GM18508 (cell line): ENCODE results near the gene GJD3.
"Not testable (repeated sequence)": the region's sequence is repeated elsewhere in the genome, so short reads cannot be mapped to it uniquely, and the experiment has no call there.

Source experiments
- ATAC-seq: cut with Tn5 transposase; IDR thresholded peaks from one replicate; pipeline ENCODE4 v1.9.1; 2021; ENCODE audit warnings: moderate number of reproducible peaks; ENCODE audit not compliant: insufficient read depth, unreplicated experiment

Gene GJD3

DNA sequence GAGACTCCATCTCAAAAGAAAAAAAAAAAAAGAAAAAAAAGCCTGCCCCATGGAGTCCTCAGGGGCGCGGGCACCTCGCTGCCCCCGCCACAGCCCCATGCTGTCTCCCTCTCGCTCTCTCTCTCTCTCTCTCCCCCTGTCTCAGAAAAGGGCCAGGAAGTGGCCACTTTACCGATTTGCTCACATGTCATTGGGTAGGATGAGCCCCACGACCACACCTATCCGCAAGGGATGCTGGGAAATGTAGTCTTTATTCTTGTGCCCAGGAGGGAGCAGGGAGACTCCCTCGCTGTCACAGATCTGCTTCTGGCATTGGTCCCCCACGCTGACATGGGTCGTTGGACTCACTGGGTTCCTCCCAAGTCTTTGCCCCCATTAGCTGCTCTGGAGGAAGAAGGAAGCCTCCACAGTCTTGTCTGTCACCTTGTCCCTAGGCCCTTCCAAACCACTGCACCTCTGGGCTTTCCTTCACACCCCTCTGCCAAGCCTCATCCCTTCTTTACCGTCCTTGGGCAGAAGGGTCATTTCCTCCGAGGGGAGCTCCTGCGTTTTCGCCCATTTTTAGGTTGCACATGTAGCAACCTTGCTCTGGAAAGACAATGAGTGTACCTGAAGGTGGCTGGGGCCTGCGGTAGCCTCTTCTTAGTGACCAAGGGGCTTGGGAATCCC lies 6.9 kb upstream of the GJD3 start:
- ATAC-seq, result no peak

DNA sequence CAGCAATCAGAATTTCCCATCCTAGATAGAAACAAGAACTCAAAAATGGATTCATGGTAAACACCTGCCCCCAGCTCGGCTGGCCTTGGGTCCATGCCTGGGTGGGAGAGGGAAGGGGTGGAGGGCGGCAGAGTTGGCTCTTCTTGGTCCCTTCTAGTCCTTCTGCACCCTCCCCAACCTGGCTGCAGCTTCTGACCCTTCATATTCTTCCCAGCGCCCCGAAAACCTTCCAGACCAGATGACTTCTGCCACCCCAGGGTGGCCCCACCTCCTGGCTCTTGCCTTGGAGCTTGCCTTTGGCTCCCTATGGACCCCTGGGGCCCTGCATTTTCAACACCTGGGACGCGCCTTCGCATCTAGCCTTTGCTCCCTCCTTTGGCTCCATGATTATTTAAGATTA lies 5.4 kb upstream of the GJD3 start:
- no peak for ATAC-seq

DNA sequence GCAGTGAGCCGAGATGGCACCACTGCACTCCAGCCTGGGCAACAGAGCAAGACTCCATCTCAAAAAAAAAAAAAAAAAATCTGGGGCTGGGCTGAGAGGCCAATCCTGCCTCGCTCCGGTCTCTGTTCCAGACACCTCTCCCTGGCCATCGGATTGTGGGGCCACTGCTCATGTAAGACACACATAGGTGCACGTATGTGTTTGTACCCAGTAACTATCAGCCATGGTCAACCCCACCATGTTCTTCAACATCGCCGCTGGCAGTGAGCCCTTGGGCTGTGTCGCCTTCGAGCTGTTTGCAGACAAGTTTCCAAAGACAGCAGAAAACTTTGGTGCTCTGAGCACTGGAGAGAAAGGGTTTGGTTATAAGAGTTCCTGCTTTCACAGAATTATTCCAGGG lies 3.2 kb upstream of the GJD3 start:
- not testable (repeated sequence) for ATAC-seq

DNA sequence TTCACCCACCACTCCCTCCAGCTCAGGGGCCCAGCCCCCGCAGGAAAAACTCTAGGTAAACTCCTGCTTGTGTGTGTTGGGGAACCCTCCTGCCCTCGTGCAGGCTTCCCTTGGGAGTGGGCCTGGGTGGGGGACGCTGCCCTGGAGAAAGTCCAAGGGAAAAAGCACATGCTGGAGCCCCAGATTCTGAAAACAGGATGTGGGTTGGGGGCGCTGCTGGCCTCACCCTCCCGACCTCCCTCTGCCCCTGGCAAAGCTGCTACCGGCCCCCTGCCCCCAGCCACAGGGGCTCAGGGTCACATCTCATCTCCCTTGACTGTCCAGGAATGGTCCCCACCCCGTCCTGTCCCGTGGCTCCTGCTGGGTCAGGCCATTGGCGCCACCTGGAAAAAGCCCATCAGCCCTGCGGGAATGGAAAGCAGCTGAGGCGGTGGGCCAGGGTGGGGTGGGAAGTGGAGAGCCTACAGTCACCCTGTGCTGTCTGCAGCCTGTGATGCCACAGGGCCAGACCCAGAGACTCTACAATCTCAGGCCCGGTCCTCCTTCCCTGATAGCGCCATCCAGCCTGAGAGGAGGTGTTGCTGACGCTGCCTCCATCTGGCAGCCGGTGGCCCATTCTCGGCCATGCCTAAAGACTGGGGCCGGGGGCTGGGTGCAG lies 2.5 kb upstream of the GJD3 start:
- no peak for ATAC-seq

DNA sequence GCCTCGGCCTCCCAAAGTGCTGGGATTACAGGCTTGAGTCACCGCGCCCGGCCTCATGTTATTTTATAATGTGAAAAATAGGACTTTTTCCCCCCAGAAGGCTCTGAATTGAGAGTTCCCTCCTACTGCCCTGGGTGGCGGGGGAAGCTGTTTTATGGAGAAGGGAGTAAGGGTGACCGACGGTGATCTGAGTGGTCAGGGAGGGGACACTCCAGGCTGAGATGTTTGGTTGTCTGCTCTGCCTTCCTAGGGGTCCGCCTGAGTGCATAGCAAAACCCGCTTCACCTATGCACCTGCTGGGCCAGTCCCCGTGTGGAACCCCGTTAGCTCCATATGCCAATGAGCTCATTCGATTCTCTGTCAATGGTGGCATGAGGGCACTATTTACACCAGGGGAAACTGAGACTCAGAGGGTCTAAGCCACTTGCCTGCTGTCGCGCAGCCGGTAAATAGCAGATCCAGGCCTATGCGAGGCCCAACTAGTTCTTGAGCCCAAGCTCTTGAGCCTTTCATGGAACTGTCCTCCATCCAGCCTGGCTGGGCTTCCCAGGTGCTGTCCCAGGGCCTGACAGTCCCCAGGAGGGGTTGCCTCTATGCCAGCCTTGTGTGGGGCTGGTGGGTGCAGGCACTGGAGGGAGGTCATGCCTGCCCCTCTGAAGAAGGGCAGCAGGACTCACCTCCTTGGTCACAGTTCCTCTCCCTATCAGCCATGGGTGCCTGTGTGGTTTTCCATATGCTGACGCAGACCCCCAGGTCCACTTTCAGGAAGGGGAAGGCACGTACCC lies 1.7 kb upstream of the GJD3 start:
- ATAC-seq, result no peak

DNA sequence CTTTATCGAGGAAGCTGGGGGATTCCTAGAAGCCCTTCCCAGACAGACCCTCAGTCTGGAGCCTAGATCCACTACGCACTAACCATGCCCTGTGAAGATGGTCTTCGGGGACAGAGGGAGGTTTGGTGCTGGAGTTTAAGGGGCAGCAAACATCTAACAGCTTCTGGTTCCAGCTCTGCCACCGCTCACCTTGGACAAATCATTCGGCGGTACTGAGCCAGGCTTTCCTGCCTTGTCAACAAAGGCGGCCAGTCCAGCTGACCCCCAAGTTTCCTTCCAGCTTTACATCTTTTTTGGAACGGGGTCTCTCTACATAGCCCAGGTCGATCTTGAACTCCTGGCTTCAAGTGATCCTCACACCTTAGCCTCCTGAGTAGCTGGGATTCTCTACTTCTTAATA lies 369 bp upstream of the GJD3 start:
- no peak for ATAC-seq

DNA sequence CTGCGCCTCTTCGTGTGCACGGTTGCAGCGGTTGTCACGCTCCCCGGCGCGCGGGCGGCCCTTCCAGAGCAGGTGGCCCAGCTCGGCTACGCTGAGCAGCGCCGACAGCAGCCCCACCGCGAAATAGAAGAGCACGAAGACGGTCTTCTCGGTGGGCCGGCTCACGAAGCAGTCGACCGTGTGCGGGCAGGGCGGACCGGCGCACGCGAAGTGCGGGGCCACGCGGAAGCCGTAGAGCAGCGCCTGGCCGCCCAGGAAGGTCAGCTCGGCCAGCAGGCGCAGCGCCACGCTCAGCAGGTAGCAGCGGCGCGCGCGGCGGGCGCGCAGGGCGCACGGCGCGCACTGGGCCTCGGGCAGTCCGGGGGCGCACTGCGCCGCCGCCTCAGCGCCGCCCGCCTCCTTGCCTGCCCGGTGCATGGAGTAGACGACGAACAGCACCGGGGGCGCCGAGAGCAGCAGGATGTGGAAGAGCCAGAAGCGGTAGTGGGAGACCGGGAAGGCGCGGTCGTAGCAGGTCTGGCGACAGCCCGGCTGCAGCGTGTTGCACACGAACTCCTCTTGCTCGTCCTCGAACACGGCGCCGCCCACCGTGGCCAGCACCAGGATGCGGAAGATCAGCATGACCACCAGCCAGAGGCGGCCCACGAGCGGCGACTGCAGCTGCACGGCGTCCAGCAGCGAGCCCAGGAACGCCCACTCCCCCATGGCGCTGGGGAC lies 1.3 kb downstream of the GJD3 start:
- no peak for ATAC-seq

DNA sequence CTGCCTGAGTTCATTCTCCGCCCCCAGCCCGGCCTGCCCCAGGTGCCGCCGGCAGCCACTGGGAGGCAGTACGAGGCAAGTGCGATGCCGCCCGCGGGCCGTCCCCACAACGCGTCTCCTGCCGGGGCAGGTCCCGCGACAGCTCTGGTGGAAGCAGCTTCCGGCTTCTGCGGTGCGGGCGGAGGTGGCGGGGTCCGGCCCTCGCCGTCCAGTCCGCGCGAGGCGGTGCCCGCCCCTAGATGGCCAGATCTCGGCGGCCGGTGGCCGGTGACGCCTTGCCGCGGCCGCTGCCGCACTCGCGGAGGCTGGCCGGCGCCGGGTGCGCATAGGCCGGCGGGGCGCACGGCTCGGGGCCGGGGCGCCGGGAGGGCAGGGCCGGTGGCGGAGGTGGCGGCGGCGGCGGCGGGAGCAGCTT lies 1.8 kb downstream of the GJD3 start:
- ATAC-seq, result no peak

DNA sequence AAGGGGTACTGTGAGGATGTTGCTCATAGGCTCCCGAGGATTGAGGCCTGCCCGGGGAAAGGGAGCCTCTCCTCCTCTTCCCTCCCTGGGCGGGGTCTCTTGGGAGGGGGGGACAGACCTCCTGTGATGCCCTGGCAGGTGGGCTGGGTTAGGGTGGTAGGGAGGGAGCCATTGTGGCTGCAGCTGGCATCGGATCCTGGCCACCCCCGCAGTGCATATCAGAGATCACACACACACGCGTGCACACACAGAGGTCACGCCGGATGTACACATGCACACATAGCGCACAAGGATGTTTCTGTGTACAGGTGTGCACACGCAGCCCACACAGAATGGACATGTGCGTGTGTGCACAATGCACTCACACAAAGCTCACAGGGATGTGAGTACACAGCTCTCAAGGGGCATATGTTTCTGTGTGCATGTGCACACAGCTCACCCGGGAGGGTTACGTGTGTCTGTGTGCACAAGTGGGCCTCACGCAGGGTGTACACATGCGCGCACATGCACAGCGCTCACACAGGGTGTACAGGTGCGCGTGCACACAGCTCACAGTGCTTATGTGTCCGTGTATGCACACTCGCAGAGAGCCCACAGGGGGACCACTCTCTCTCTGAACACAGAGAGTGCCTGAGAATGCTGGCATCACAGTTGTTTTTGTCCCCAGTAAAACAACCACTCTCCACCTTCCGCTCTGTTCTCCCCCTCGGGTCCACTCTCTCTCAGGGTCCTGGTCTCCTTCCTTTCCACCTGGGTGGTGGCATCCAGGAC lies 2.4 kb downstream of the GJD3 start:
- no peak for ATAC-seq

DNA sequence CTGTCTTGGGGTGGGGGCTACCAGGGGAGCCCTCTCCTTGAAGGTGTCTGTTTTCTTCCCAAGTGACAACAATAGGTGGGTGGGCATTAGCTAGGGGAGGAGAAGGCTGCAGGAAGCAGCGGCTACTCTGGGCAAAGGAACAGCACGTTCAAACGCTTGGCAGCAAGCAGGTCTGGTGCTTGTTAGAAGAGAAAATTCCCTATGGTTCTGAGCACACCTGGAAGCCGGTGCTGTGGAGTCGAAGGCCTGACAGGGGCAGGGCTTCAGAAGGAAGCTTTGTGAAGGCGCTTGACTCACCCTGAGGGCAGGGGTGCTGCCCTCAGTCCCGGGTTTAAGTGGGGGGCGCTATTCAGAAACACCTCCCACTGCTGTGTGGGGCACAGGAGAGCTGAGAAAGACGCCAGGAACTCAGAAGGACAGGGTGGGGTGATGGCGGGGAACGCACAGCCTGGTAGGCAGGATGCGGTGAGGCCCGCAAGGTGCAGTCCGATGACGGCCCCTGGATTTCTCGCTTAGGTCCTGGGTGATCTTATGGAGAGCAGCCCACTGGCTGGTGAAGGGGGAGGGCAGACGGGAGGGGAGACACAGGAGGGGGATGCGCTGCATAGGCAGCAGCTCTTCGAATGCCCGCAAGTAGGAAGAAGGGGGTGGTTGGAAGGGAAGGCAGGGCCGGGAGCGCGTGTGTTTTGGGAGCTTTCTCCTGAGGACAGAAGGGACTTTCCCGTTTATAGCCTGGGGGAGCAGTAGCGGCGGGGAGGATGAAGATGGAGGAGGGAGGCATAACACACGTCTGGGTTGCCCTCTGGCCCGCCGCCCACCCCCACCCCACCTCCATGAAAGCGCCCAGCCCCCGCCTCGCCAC lies 3.2 kb downstream of the GJD3 start:
- no peak for ATAC-seq

DNA sequence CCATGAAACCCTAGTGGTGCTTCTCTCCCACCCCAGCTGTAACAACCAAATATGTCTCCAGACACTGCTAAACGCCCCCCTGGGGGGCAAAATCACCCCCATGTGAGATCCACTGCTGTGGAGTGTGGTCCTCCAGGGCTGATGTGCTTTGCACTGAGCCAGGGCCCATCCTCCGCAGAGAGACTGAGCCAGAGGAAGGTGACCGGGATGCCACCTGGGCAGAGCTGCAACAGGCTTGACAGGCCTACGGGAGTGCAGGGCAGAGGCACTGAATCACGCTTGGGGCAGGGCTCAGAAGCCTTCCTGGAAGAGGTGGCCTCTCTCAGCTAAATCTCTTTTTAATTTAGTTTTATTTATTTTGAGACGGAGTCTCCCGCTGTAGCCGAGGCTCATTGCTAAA lies 4.4 kb downstream of the GJD3 start:
- no peak for ATAC-seq

DNA sequence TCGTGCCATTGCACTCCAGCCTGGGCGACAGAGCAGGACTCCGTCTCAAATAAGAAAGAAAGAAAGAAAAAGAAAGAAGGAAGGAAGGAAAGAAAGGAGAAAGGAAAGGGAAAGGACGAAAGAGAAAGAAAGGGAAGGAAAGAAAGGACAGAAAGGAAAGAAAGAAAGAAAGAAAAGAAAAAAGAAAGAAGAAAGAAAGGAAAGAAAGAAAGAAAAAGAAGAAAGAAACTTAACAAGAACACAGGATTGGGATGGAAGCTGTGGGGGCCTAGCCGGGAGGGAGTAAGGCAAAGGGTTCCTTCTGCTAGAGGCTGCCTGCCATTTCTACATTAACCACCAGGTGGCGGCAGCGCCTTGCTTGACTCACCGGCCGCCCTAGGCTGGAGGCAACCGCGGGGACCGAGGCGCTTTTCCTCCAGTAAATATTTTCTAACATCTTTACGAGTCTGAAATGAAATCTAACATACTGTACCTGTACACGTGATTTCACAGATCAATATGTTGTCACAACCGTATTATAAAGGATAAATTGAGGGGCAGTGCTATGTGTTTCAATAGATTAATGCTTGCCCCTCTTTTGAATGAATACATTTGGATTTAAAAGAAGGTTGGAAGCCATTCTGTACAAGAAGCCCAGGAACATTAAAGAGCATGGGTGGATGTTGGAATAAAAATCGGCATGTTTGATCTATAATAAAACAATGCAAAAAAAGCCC lies 6.1 kb downstream of the GJD3 start:
- ATAC-seq, result no peak

DNA sequence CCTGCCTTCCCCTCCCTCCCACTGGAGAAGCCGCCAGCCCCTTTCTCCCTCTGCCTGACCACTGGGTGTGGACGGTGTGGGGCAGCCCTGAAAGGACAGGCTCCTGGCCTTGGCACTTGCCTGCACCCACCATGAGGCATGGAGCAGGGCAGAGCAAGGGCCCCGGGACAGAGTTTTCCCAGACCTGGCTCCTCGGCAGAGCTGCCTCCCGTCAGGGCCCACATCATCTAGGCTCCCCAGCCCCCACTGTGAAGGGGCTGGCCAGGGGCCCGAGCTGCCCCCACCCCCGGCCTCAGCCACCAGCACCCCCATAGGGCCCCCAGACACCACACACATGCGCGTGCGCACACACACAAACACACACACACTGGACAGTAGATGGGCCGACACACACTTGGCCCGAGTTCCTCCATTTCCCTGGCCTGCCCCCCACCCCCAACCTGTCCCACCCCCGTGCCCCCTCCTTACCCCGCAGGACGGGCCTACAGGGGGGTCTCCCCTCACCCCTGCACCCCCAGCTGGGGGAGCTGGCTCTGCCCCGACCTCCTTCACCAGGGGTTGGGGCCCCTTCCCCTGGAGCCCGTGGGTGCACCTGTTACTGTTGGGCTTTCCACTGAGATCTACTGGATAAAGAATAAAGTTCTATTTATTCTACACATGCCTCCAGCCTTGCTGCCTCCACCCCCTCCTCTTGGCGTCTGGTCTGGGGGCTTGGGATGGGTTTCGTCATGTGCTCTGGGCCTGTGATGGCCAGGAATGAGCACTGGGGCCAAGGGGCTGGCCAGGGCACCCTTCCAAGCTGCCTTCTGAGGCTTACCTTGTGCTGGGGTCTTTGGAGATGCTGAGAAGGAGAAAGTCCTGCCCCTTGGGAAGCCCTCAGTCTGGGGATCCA lies 7.3 kb downstream of the GJD3 start:
- ATAC-seq, result no peak

DNA sequence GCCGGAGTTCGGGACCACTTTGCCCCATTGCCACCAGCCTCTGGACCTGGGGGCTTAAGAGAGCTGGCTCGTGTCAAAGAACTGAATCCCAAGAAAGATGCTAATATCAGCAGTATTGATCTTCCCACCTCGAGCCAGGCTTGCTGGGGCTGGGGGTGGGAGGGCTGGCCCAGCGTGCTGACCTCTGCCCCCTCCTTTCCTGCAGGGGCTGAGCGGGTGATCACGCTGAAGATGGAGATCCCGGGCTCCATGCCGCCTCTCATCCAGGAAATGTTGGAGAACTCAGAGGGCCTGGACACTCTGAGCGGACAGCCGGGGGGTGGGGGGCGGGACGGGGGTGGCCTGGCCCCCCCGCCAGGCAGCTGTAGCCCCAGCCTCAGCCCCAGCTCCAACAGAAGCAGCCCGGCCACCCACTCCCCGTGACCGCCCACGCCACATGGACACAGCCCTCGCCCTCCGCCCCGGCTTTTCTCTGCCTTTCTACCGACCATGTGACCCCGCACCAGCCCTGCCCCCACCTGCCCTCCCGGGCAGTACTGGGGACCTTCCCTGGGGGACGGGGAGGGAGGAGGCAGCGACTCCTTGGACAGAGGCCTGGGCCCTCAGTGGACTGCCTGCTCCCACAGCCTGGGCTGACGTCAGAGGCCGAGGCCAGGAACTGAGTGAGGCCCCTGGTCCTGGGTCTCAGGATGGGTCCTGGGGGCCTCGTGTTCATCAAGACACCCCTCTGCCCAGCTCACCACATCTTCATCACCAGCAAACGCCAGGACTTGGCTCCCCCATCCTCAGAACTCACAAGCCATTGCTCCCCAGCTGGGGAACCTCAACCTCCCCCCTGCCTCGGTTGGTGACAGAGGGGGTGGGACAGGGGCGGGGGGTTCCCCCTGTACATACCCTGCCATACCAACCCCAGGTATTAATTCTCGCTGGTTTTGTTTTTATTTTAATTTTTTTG lies 8.5 kb downstream of the GJD3 start:
- no peak for ATAC-seq

DNA sequence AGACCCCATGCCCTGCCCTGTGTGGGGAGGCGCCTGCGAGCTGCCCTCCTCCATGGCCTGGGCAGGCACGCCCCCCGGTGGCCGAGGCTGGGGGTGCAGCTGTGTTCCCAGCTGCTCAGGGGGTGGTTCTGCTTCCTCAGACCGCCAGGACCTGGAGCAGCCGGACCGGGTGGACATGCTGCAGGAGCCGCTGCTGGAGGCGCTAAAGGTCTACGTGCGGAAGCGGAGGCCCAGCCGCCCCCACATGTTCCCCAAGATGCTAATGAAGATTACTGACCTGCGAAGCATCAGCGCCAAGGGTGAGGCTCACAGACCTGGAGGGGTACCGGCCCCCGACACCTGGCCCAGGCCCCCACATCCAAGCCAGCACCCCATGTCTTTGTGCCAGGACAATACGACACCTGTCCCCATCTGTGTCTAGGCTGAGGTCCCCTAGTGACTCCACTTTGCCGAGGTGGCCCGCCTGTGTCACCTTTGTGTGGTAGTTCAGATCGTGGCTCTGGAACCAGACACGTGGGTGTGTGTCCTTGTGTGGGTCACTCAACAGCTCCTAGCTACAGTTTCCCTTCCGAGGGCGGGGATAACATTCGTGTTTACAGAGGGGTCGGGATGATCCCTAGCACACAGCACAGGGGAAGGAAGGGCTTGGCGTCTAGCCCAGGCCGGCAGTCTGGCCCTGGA lies 9.3 kb downstream of the GJD3 start:
- ATAC-seq, result no peak
